ENCODE data around the gene ZSWIM4.
"Not testable (repeated sequence)": the region's sequence is repeated elsewhere in the genome, so short reads cannot be mapped to it uniquely, and the experiment has no call there.

The ZSWIM4 gene

DNA sequence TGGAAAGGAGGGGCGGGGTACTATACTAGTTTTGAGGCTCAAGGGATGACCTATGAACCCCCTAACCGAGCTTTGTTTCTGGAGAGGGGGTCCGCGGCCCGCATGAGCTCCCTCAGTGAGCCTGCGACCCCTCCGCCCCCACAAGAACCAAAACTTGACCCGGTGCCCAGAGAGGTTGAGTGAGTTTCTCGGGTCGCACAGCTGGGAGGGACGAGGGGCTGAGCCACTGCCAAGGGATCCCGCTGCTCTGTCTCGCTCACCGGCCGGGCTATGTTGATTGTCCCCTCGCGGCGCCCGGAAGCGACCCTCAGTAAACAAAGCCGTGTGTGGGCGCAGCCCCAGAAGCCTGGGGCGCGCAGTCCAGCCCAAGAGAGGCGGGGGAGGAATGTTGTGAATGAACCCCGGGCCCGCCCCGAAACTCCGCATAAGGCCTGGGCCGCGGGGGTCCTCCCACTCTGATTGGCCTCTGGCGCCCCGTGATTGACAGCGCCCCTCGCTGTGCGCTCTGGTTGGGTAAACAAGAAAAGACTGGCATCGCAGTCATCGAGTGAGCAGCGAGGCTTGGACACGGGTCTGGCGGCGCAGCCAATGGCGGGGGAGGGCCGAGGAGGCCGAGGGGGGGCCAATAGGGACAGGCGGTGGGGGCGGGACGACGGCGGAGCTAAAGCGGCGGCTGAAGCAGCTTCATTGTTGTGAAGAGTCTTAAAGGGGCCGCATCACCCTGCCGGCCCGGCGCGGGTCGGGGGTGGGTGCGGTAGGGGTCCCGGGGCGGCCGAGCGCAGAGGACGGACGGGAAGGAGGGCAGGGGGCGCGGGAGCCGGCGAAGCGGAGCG is at the start of gene ZSWIM4:
Gene ZSWIM4 (plus strand): TSS at position 687 of the 833 bp plus-strand sequence. CDS start 206 bp downstream, outside the sequence.
- peak; percentile 85 for DNase-seq (ENCODE audit: low read depth)

DNA sequence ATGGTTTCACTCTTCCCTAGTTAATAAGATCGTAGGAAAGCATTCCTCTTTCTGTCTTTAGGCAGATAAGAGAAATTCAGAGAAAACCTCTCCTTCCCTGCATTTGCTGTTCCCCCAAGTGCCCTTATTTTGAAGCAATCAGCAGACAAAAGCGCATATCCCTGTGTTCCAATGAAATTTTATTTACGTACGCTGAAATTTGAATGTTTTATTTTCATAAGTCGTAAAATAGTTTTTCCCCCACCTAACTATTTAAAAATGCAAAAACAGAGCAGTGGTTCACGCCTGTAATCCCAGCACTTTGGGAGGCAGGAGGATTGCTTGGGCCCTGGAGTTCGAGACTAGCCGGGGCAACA is 48.2 kb upstream of the ZSWIM4 start:
- DNase-seq (ENCODE audit: low read depth): no peak

DNA sequence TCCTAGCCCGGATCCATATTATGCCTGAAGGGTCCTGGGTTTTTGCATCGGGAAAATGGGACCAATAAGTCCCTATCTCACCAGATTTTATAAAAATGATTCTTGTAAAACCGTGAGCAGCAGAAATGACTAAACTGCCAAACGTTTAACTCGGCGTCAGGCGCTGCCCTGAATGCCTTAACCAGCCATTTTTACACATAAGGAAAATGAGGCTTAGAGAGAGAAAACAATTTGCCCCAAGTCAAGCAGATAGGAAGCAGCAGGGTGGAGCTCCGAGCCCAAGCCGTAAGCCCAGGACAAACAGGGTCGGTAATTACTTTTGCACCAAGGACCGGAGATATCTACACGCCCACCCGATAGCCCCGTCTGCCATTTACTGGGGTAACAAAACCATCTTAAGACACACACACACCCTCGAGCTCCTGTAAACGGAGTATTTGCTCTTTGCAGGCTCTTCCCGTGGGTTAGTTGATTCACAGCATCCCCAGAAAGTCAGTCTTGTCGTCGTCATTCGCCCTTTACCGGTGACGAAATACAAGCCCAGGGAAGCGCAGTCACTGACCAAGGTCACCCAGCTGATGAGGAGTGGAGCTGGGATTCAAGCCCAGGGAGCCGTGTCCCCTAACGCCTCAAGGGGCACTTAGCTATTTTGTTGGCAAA is 46.9 kb upstream of the ZSWIM4 start:
- DNase-seq (ENCODE audit: low read depth): no peak

DNA sequence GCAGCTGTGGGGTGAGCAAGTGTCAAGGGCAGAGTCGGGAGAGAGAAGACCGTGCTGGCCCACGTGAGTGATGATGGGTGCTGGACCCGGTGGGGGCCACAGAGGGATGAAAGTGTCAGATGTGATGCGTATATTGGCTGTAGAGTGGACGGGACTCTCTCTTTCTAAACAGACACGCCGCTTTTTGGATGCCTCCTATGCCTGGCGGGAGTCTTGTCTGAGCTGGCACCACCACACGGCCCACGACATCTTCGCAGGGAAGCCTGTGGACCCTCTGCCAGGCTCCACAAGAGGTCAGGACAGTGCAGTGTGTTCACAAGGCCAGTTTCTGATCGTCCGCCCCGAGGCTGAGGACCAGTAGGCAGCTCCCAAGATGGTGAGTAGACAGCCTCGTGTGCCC is 43.8 kb upstream of the ZSWIM4 start:
- no peak for DNase-seq (ENCODE audit: low read depth)

DNA sequence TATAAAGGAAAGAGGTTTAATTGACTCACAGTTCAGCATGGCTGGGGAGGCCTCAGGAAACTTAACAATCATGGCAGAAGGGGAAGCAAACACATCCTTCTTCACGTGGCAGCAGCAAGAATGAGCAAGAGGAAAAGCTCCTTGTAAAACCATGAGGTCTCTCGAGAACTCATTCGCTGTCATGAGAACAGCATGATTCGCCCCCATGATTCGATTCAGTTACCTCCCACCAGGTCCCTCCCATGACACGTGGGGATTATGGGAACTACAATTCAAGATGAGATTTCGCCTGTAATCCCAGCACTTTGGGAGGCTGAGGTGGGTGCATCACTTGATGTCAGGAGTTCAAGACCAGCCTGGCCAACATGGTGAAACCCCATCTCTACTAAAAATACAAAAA is 41.6 kb upstream of the ZSWIM4 start:
- DNase-seq (ENCODE audit: low read depth): not testable (repeated sequence)

DNA sequence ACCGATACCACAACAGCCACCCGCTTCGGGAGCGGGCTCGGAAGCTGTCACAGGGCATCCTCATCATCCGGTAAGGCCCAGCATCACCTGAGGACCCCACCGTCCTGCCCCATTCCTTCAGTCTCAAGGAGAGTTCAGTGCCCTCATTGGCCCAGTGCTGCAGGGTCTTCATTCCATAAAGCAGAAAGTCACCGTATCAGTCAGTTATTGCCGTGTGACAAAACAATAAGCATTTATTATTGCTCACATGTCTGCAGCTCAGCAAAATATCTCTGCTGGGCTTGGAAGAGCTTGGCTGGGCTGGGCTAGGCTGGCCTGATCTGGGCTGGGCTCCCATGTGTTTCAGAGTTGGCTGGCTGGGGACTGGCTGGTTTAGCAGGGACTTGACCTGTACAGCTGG is 39.0 kb upstream of the ZSWIM4 start:
- no peak for DNase-seq (ENCODE audit: low read depth)

DNA sequence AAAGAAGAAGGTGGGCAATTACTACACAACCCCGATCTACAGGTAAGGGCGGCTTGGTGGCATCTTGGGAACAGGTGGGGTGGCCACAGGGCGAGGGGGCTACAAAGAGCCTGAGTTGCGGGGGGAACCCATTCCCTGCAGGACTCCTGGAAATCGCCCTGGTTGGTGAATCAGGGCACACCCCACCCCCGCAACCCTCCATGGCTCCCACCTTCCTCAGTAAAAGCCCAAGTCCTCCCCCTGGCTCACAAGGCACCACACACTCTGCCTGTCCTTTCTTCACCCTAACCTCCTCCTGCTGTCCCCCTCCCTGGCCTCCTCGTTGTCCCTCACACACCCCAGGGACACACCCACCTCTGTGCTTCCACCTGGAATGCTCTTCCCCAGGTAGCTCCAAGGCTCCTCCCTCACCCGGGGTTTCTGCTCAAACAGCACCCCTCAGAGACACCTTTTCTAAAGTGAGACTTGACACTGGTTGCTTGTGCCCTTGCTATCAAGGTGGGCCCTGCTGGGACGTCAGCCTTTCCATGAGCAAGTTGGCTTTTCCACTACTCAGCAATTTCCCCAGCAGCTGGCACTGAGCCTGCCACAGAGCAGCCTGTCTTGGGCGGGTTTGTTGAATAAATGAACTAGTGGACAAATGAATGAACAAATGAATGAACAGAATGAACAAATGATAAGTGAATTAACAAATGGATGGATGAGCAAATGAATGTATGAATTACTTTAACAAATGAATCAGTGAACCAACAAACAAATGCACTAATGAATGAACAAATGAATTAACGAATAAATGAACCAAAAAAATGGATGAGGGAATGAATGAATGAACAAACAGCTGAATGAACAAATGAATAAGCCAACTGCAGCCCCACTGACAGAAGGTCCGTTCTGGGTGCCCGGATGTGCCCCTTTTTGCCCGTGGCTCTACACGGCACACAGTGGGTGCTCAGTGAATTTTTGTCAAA is 37.2 kb upstream of the ZSWIM4 start:
- DNase-seq (ENCODE audit: low read depth): no peak

DNA sequence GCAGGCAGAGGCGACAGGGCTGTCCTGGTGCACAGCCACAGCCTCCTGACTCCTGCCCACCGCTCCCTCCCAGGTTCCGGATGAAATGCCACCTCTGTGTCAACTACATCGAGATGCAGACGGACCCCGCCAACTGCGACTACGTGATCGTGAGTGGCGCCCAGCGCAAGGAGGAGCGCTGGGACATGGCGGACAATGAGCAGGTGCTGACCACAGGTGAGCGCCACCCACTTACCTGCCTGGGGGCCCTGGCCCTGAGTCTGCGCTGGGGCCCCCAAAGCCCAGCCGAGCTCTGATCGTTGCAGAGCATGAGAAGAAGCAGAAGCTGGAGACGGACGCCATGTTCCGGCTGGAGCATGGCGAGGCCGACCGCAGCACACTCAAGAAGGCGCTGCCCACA is 36.4 kb upstream of the ZSWIM4 start:
- no peak for DNase-seq (ENCODE audit: low read depth)

DNA sequence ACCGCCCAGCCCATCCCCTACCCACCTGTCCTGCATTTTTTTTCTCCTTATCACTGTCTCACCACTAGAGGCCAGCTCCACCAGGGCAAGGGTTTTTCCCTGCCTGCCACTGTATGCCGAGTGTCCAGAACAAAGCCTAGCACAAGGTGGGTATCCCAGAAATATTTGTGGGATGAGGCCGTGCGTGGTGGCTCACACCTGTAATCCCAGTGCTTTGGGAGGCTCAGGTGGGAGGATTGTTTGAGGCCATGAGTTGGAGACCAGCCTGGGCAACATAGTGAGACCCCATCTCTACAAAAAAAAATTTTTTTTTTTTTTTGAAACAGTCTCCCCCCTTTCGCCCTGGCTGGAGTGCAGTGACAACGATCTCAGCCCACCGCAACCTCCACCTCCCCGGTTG is 33.8 kb upstream of the ZSWIM4 start:
- DNase-seq (ENCODE audit: low read depth): no peak

DNA sequence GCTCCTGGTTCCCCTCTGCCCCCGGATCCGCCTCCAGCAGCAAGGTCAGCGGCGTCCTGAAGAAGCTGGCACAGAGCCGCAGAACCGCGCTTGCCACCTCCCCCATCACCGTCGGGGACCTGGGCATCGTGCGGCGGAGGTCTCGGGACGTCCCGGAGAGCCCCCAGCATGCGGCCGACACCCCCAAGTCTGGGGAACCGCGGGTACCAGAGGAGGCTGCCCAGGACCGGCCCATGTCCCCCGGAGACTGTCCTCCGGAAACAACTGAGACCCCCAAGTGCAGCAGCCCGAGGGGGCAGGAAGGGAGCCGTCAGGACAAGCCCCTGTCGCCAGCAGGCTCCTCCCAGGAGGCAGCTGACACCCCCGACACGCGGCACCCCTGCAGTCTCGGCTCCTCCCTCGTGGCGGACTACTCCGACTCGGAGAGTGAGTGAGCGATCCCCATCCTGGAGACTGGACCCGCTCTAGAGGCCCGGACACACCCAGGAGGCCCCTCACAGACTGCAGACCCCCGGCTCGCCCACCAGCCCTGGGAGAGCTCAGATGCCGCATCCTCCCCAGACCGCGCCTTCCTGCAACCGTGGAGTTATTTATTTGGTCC is 32.5 kb upstream of the ZSWIM4 start:
- DNase-seq (ENCODE audit: low read depth): no peak

DNA sequence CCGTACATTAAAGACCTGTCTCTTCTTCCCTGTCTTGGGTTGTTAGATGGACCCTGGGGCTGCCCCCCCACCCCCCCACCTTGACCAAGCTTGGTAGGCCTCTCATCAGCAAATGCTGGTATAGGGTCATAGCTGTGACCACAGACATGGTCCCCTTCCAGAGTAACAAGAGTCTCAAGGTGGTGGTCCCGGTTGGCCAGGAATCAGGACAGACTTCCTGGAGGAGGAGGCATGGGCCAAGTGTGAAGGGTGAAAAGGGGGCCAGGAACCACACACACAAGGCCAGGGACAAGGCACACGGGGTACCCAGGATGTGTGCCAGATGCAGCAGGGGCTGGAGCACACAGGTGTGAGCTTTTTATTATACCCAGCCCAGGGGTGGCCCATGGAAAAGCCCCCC is 32.0 kb upstream of the ZSWIM4 start:
- DNase-seq (ENCODE audit: low read depth): no peak

DNA sequence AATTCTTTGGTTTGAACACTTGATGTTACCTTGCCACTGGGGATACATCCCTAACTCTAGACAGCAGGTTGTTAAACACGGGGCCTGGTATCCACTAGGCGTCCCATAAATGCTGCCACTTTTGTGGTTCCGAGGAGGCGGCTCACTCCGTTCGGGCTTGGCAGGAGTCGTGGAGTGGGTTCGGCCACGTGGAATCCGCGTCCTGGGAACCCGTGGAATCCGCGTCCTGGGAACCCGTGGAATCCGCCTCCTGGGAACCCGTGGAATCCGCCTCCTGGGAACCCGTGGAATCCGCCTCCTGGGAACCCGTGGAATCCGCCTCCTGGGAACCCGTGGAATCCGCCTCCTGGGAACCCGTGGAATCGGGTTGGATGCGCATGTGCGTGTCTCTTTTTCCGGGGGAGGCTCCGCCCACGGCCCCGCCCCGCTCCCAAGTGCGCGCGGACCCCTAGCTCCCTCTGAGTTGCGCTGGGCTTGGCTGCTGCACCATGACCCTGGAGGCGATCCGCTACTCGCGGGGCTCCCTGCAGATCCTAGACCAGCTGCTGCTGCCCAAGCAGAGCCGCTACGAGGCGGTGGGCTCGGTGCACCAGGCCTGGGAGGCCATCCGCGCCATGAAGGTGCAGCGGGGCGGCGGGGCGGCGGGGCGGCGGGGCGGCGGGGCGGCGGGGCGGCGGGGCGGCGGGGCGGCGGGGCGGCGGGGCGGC is 31.0 kb upstream of the ZSWIM4 start, which contains the start of gene MRI1:
Gene MRI1 (plus strand): TSS at position 422 of the 707 bp plus-strand sequence. CDS start 67 bp downstream, at position 489.
- DNase-seq (ENCODE audit: low read depth): peak; percentile 53

DNA sequence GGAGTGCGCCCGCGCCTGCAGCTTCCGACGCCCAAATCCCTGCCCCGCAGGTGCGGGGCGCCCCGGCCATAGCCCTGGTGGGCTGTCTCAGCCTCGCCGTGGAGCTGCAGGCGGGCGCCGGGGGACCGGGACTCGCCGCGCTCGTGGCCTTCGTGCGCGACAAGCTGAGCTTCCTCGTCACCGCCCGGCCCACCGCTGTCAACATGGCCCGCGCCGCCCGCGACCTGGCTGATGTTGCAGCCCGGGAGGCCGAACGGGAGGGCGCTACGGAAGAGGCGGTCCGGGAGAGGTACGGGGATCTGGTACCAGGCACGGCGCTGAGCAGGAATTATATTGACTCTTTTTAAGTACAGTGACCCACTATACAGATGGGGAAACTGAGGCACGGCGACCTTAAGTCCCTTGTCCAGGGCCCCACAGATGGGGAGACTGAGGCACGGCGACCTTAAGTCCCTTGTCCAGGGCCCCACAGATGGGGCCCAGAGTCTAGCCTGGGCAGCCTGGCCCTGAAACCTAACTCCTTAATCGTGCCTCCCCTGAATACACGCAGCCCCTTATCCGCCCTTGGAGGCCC is 30.3 kb upstream of the ZSWIM4 start:
- DNase-seq (ENCODE audit: low read depth): peak; percentile 10

DNA sequence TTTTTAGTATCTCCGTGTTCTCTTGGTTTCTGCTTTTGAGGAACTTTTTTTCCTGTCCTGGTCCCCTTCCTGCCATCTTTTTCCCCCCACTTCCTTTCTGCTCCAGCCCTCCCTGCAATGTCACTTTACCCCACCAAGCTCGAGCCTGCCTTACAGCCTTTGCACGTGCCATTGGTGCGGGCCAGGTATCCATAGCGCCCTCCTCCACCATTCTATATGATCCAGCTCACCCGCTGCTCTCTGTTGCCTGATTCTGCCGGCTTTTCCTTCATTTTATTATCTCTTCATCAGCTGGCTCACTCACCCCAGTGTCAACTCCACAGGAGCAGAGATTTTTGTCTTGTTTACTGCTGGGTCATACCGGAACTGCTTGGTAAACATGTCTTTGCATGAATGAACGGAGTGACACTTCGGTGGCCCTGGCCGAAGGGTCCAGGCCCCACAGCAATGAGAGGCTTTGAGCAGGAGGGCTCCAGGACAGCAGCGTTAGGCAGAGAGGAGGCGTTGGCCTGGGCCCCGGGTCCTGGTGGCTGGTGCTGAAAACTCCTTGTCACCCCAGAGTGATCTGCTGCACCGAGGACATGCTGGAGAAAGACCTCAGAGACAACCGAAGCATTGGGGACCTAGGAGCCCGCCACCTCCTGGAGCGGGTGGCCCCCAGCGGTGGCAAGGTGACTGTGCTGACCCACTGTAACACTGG is 29.7 kb upstream of the ZSWIM4 start:
- no peak for DNase-seq (ENCODE audit: low read depth)

DNA sequence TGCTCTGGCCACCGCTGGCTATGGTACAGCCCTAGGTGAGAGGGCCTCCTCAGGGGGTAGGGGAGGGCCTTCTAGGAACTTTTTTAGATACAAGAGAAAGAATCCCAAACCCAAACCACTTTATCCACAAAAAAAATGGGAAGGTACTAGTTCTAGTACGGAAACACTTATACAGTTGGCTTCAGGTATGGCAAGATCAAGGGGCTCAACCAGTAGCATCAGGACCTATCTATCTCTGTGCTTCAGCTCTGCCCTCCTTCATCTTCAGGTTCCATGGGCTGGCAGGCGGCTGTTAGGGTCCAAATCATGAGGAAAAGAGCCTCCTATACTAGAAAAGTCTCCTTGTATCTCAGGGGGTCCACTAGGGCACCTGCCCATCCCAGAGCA is 29.2 kb upstream of the ZSWIM4 start:
- no peak for DNase-seq (ENCODE audit: low read depth)

DNA sequence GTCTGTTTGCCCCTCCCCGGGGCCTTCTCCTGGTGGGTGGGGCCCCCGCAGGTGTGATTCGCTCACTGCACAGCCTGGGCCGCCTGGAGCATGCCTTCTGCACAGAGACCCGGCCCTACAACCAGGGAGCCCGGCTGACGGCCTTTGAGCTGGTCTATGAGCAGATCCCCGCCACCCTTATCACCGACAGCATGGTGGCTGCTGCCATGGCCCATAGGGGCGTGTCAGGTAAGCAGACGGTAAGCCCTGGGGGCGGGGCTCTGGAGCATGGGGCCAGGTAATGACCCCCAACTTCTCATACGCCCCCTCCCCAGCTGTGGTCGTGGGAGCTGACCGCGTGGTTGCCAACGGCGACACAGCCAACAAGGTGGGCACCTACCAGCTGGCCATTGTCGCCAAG is 26.7 kb upstream of the ZSWIM4 start:
- DNase-seq (ENCODE audit: low read depth): no peak

DNA sequence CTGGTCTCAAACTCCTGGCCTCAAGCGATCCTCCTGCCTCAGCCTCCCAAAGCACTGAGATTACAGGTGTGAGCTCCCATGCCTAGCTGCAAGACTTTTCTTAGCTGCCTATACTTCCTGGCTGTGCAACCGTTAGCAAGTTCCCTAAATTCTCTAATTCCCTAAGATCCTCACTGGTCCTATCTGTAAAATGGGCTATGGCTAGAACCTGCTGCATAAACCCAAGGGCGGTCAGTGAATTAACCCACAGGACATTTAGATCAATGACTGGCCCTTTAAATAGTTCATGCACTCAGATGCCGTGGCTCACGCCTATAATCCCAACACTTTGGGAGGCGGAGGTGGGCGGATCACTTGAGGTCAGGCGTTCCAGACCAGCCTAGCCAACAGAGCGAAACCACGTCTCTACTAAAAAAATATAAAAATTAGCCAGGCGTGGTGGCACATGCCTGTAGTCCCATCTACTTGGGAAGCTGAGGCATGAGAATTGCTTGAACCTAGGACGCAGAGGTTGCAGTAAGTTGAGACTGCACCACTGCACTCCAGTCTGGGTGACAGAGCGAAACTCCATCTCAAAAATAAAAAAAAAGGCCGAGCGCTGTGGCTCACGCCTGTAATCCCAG is 25.1 kb upstream of the ZSWIM4 start:
- DNase-seq (ENCODE audit: low read depth): no peak

DNA sequence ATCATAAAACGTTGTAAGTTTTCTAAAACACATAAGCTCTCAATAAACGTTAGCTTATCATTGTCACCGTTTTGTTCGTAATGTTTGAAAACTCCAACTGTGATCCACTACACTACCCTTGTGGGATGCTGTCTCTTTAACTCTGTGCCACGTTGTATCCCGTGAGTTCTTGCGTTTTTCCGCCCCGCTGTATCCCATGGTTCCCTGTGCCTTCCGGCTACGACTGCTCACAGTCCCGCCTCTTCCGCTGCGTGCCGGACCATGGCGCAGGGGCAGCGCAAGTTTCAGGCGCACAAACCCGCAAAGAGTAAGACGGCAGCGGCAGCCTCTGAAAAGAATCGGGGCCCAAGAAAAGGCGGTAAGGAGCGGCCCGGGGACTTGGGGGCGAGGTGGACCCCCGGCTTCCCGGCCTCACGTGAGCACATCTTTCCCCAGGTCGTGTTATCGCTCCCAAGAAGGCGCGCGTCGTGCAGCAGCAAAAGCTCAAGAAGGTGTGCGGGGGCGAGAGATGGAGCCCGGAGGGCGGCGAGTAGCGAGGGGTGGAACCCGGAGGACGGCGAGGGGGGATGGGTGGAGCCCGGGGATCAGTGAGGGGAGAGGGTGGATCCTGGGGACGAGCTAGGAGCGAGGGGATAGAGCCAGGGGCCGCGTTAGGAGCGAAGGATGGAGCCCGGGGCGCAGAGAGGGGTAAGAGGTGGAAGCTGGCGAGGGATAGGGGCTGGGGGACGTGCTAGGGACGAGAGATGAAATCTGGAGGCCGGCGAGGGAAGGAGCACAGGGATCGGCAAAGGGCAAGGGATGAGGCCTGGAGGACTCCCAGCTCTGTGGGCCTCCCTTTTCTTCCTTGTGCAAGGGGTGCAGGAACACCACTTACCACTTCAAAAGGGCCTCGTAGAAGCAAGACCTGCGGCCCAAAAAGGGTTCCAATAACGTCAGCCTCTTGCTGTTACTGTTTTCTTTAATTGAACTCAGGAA is 20.7 kb upstream of the ZSWIM4 start, which contains the start of gene C19orf53:
Gene C19orf53 (plus strand): TSS at position 240 of the 975 bp plus-strand sequence. CDS start 22 bp downstream, at position 262.
- DNase-seq (ENCODE audit: low read depth): peak; percentile 79

Data from activated T-helper 1 cell treated with Interleukin-2 at 50 U/mL for 16 hours (primary cell).